ENCODE measurements around the gene SLC39A9.

- TF ChIP-seq PATZ1 (CRISPR knock-in tag; IDR thresholded peaks at IDR 0.05; ENCODE audit: borderline replicate concordance) (no peak), BACH2 (CRISPR knock-in tag; IDR thresholded peaks at IDR 0.05; ENCODE audit: borderline replicate concordance) (no peak), ZNF565 (CRISPR knock-in tag; conservative IDR thresholded peaks at IDR 0.05; ENCODE audit: low read depth) (no peak), POU6F1 (CRISPR knock-in tag; IDR thresholded peaks at IDR 0.05; ENCODE audit: borderline replicate concordance, low read depth) (no peak), CREB5 (CRISPR knock-in tag; IDR thresholded peaks at IDR 0.05; ENCODE audit: low read depth) (no peak)
Observed at GRCh38 chr14:69481815-69482568, 83.5 kb downstream of the SLC39A9 start.

Measured in SK-N-SH treated with all-trans-retinoic acid at 6 μM for 48 hours (cell line).